ENCODE results near the gene RIOX2. TPM values are rescaled to one million over a fixed set of nuclear protein-coding genes. Genes with fewer than 3 reads are reported as not detected.
A peak's percentile ranks its signal among the peaks of the same experiment; 100 is the strongest.

The RIOX2 gene
- total and polyA plus RNA-seq, 2 of the 13 experiments (the other 11 are each of a cell fraction or from before 2014, with no cell fraction given) = 19.9 to 43.3 TPM

GRCh38 chr3:97992547-97993173 lies 20.4 kb upstream of the RIOX2 start (continued):
- TF ChIP-seq, protein P1, sequence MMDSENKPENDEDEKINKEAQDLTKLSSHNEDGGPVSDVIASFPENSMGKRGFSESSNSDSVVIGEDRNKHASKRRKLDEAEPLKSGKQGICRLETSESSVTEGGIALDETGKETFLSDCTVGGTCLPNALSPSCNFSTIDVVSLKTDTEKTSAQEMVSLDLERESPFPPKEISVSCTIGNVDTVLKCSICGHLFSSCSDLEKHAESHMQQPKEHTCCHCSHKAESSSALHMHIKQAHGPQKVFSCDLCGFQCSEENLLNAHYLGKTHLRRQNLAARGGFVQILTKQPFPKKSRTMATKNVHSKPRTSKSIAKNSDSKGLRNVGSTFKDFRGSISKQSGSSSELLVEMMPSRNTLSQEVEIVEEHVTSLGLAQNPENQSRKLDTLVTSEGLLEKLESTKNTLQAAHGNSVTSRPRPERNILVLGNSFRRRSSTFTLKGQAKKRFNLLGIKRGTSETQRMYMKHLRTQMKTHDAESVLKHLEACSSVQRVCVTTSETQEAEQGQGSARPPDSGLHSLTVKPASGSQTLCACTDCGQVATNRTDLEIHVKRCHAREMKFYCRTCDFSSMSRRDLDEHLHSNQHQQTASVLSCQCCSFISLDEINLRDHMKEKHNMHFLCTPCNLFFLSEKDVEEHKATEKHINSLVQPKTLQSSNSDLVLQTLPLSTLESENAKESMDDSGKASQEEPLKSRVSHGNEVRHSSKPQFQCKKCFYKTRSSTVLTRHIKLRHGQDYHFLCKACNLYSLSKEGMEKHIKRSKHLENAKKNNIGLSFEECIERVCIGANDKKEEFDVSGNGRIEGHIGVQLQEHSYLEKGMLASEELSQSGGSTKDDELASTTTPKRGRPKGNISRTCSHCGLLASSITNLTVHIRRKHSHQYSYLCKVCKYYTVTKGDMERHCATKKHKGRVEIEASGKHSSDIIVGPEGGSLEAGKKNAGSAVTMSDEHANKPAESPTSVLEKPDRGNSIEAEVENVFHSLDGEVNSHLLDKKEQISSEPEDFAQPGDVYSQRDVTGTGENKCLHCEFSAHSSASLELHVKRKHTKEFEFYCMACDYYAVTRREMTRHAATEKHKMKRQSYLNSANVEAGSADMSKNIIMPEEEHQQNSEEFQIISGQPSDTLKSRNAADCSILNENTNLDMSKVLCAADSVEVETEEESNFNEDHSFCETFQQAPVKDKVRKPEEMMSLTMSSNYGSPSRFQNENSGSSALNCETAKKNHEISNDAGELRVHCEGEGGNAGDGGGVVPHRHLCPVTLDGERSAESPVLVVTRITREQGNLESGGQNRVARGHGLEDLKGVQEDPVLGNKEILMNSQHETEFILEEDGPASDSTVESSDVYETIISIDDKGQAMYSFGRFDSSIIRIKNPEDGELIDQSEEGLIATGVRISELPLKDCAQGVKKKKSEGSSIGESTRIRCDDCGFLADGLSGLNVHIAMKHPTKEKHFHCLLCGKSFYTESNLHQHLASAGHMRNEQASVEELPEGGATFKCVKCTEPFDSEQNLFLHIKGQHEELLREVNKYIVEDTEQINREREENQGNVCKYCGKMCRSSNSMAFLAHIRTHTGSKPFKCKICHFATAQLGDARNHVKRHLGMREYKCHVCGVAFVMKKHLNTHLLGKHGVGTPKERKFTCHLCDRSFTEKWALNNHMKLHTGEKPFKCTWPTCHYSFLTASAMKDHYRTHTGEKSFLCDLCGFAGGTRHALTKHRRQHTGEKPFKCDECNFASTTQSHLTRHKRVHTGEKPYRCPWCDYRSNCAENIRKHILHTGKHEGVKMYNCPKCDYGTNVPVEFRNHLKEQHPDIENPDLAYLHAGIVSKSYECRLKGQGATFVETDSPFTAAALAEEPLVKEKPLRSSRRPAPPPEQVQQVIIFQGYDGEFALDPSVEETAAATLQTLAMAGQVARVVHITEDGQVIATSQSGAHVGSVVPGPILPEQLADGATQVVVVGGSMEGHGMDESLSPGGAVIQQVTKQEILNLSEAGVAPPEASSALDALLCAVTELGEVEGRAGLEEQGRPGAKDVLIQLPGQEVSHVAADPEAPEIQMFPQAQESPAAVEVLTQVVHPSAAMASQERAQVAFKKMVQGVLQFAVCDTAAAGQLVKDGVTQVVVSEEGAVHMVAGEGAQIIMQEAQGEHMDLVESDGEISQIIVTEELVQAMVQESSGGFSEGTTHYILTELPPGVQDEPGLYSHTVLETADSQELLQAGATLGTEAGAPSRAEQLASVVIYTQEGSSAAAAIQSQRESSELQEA (CRISPR knock-in tag; IDR thresholded peaks at IDR 0.05; ENCODE audit: not compliant biosample characterization) = no peak
- TF ChIP-seq THYN1 (CRISPR knock-in tag; IDR thresholded peaks at IDR 0.05; ENCODE audit: borderline replicate concordance, low read depth) (no peak), HDAC2 (CRISPR knock-in tag; IDR thresholded peaks at IDR 0.05) (peak; percentile 52), GFI1 (CRISPR knock-in tag; IDR thresholded peaks at IDR 0.05; ENCODE audit: borderline replicate concordance) (0 out of 2 replicates have a peak, but pooled peaks have one; percentile 36), ZNF256 (CRISPR knock-in tag; conservative IDR thresholded peaks at IDR 0.05) (no peak), HDAC1 (CRISPR knock-in tag; IDR thresholded peaks at IDR 0.05) (0 out of 2 replicates have a peak, but pooled peaks have one; percentile 11), CREBL2 (CRISPR knock-in tag; IDR thresholded peaks at IDR 0.05; ENCODE audit: borderline replicate concordance) (no peak), ZNF280B (CRISPR knock-in tag; IDR thresholded peaks at IDR 0.05; ENCODE audit: borderline replicate concordance) (no peak), ZNF710 (CRISPR knock-in tag; IDR thresholded peaks at IDR 0.05; ENCODE audit: borderline replicate concordance) (peak; percentile 23; the same call in 1 of the 2 replicates), ZBTB7B (CRISPR knock-in tag; IDR thresholded peaks at IDR 0.05) (peak; percentile 34; the same call in 1 of the 2 replicates), ESRRA (CRISPR knock-in tag; IDR thresholded peaks at IDR 0.05; ENCODE audit: low read depth) (0 out of 2 replicates have a peak, but pooled peaks have one; percentile 38), ZNF605 (CRISPR knock-in tag; IDR thresholded peaks at IDR 0.05) (no peak), ZNF431 (CRISPR knock-in tag; IDR thresholded peaks at IDR 0.05; ENCODE audit: borderline replicate concordance, low read depth) (no peak)

All from HepG2 (cell line).